ENCODE data around the gene IGSF8. TPM values are rescaled to one million over a fixed set of nuclear protein-coding genes. Genes with fewer than 3 reads are reported as not detected.

IGSF8 gene
- total RNA-seq, 1 donor from 2014 or later, result 37.9 TPM

- H3K36me3 ChIP-seq, result peaks cover 23 to 25% of the 10 kb centered on the region in 2 donors
- H3K4me3 ChIP-seq, result peak overlapping the region; percentile 69 to 85
- DNase-seq (ENCODE audit: low spot score in 2 of 2), result no peak
- no peaks in the 10 kb centered on the region for H3K27me3 ChIP-seq
- intact Hi-C loops (cut with DNase I), result loop anchor here (5.0 kb wide), 2 partner anchors 175 to 245 kb away; partner anchors contain the start of genes COPA and NCSTN
- H3K9me3 ChIP-seq, result no peaks in the 10 kb centered on the region
- H3K27ac ChIP-seq, result peak overlapping the region; percentile 93 to 99
- TF ChIP-seq CTCF (IDR thresholded peaks at IDR 0.05), result no peak
- H3K4me1 ChIP-seq, result peaks cover 17 to 28% of the 10 kb centered on the region in 2 donors
Measured at GRCh38 chr1:160097151-160097910, 1.1 kb downstream of the IGSF8 start.

GRCh38 chr1:160096274-160097116, 1.9 kb downstream of the IGSF8 start:
- H3K9me3 ChIP-seq, result no peaks in the 10 kb centered on the region
- peak overlapping the region in 1 of 2 donors; percentile 85 for H3K4me3 ChIP-seq
- intact Hi-C loops (cut with DNase I), result loop anchor here (5.0 kb wide), 2 partner anchors 174 to 246 kb away; partner anchors contain the start of genes COPA and NCSTN
- no peaks in the 10 kb centered on the region for H3K27me3 ChIP-seq
- peak; percentile 47 to 85 for DNase-seq (ENCODE audit: low spot score in 2 of 2)
- peaks cover 31 to 33% of the 10 kb centered on the region in 2 donors for H3K36me3 ChIP-seq
- no peak for TF ChIP-seq CTCF (IDR thresholded peaks at IDR 0.05)
- H3K4me1 ChIP-seq, result peaks cover 17 to 20% of the 10 kb centered on the region in 2 donors
- H3K27ac ChIP-seq, result peak overlapping the region; percentile 93 to 99

GRCh38 chr1:160095382-160096105, 2.9 kb downstream of the IGSF8 start:
- Histone ChIP-seq H3K4me1 (peaks cover 16 to 17% of the 10 kb centered on the region in 2 donors), H3K36me3 (peaks cover 41% of the 10 kb centered on the region in 2 donors), H3K27ac (peak overlapping the region; percentile 93 to 99), H3K27me3 (no peaks in the 10 kb centered on the region), H3K9me3 (no peaks in the 10 kb centered on the region), H3K4me3 (no peak overlapping the region)
- TF ChIP-seq CTCF (IDR thresholded peaks at IDR 0.05), result no peak
- intact Hi-C loops (cut with DNase I), result loop anchor here (5.0 kb wide), 2 partner anchors 173 to 247 kb away; partner anchors contain the start of genes COPA and NCSTN
- no peak for DNase-seq (ENCODE audit: low spot score in 2 of 2)

- no peak for DNase-seq (ENCODE audit: low spot score in 2 of 2)
- intact Hi-C loops (cut with DNase I), result loop anchor here (5.0 kb wide), 2 partner anchors 173 to 247 kb away; partner anchors contain the start of genes COPA and NCSTN
- H3K27me3 ChIP-seq, result no peaks in the 10 kb centered on the region
- peaks cover 44 to 47% of the 10 kb centered on the region in 2 donors for H3K36me3 ChIP-seq
- H3K4me1 ChIP-seq, result peaks cover 16 to 17% of the 10 kb centered on the region in 2 donors
- no peak for TF ChIP-seq CTCF (IDR thresholded peaks at IDR 0.05)
- no peak overlapping the region for H3K27ac ChIP-seq
- no peaks in the 10 kb centered on the region for H3K9me3 ChIP-seq
- H3K4me3 ChIP-seq, result no peak overlapping the region
Measured at GRCh38 chr1:160094806-160095205, 3.6 kb downstream of the IGSF8 start.

GRCh38 chr1:160094291-160094625, 4.2 kb downstream of the IGSF8 start:
- Histone ChIP-seq H3K9me3 (no peaks in the 10 kb centered on the region), H3K4me1 (peaks cover 16 to 17% of the 10 kb centered on the region in 2 donors), H3K27me3 (no peaks in the 10 kb centered on the region), H3K4me3 (no peak overlapping the region), H3K36me3 (peaks cover 44 to 53% of the 10 kb centered on the region in 2 donors), H3K27ac (no peak overlapping the region)
- intact Hi-C loops (cut with DNase I), result no loop called here
- no peak for TF ChIP-seq CTCF (IDR thresholded peaks at IDR 0.05)
- no peak for DNase-seq (ENCODE audit: low spot score in 2 of 2)

Measured in ascending aorta (tissue), 2 donors.